ENCODE data around the gene CASKIN2. TPM values are rescaled to one million over a fixed set of nuclear protein-coding genes. Genes with fewer than 3 reads are reported as not detected.

The CASKIN2 gene
- total RNA-seq, 3 donors from 2014 or later: 27.8 to 44.5 (median 33.8) TPM

GRCh38 chr17:75559958-75560533, 44.7 kb upstream of the CASKIN2 start:
- Histone ChIP-seq H3K36me3 (ENCODE audit: low read depth) (peaks cover 18% of the 10 kb centered on the region), H3K9me3 (no peaks in the 10 kb centered on the region), H3K4me3 (no peak overlapping the region), H3K4me1 (ENCODE audit: low read depth) (peaks cover 29% of the 10 kb centered on the region)
- no peak for ATAC-seq
- TF ChIP-seq CTCF (IDR thresholded peaks at IDR 0.05): no peak
- intact Hi-C loops (cut with DNase I, micrococcal nuclease): no loop called here
- no peak for DNase-seq

- no peak for DNase-seq
- Histone ChIP-seq H3K9me3 (no peaks in the 10 kb centered on the region), H3K4me1 (ENCODE audit: low read depth) (peaks cover 29% of the 10 kb centered on the region), H3K4me3 (no peak overlapping the region), H3K36me3 (ENCODE audit: low read depth) (peaks cover 8% of the 10 kb centered on the region)
- intact Hi-C loops (cut with DNase I, micrococcal nuclease): no loop called here
- no peak for ATAC-seq
- TF ChIP-seq CTCF (IDR thresholded peaks at IDR 0.05): no peak
Observed at GRCh38 chr17:75558666-75559530, 43.6 kb upstream of the CASKIN2 start.

- intact Hi-C loops (cut with DNase I, micrococcal nuclease): no loop called here
- ATAC-seq: peak; percentile 2
- no peak overlapping the region for H3K4me3 ChIP-seq
Observed at GRCh38 chr17:75557852-75558665, 42.7 kb upstream of the CASKIN2 start.

GRCh38 chr17:75557075-75557851, 41.9 kb upstream of the CASKIN2 start:
- Histone ChIP-seq H3K4me3 (no peak overlapping the region), H3K36me3 (ENCODE audit: low read depth) (no peaks in the 10 kb centered on the region), H3K4me1 (ENCODE audit: low read depth) (peaks cover 35% of the 10 kb centered on the region), H3K9me3 (no peaks in the 10 kb centered on the region)
- DNase-seq (peak; percentile 80 to 86 (median 83)), ATAC-seq (peak; percentile 84)
- intact Hi-C loops (cut with DNase I, micrococcal nuclease): no loop called here
- no peak for TF ChIP-seq CTCF (IDR thresholded peaks at IDR 0.05)

More at GRCh38 chr17:75557852-75558665, 42.7 kb upstream of the CASKIN2 start:
- H3K36me3 ChIP-seq (ENCODE audit: low read depth): peaks cover 2% of the 10 kb centered on the region
- no peaks in the 10 kb centered on the region for H3K9me3 ChIP-seq
- peaks cover 32% of the 10 kb centered on the region for H3K4me1 ChIP-seq (ENCODE audit: low read depth)
- DNase-seq: no peak
- no peak for TF ChIP-seq CTCF (IDR thresholded peaks at IDR 0.05)

GRCh38 chr17:75555679-75556153, 40.4 kb upstream of the CASKIN2 start:
- H3K9me3 ChIP-seq: no peaks in the 10 kb centered on the region
- DNase-seq: peak in 2 of 3 donors; percentile 75 to 79
- intact Hi-C loops (cut with DNase I, micrococcal nuclease): no loop called here

More at GRCh38 chr17:75555679-75556153, 40.4 kb upstream of the CASKIN2 start:
- no peak for TF ChIP-seq CTCF (IDR thresholded peaks at IDR 0.05)
- H3K36me3 ChIP-seq (ENCODE audit: low read depth): no peaks in the 10 kb centered on the region
- H3K4me3 ChIP-seq: no peak overlapping the region
- peak; percentile 63 for ATAC-seq
- peaks cover 39% of the 10 kb centered on the region for H3K4me1 ChIP-seq (ENCODE audit: low read depth)
